HUES6 (cell line): ENCODE measurements around the gene CCDC106.

ENCODE experiments used
- H3K27ac ChIP-seq: 2 replicates; pipeline ENCODE4 v1.7.0; 2013; ENCODE audit warnings: low read depth, mild to moderate bottlenecking, low read length, inconsistent platforms
- H3K27me3 ChIP-seq: 2 replicates; pipeline ENCODE4 v1.6.1; 2013; ENCODE audit warnings: low read length; ENCODE audit not compliant: control insufficient read depth, insufficient read depth
- H3K36me3 ChIP-seq: 2 replicates; pipeline ENCODE4 v1.6.1; 2013; ENCODE audit warnings: low read length; ENCODE audit not compliant: control insufficient read depth, insufficient read depth
- H3K4me1 ChIP-seq: 2 replicates; pipeline ENCODE4 v1.6.1; 2013; ENCODE audit warnings: low read length; ENCODE audit not compliant: control insufficient read depth, insufficient read depth
- H3K4me3 ChIP-seq: 2 replicates; pipeline ENCODE4 v1.5.1; 2013; ENCODE audit warnings: low read depth, low read length
- H3K9ac ChIP-seq: one replicate; pipeline ENCODE4 v1.6.1; 2013; ENCODE audit warnings: mild to moderate bottlenecking, low read length
- H3K9me3 ChIP-seq: 2 replicates; pipeline ENCODE4 v1.6.1; 2013; ENCODE audit warnings: low read depth, low read length; ENCODE audit not compliant: control insufficient read depth, insufficient read depth

CCDC106 gene

DNA sequence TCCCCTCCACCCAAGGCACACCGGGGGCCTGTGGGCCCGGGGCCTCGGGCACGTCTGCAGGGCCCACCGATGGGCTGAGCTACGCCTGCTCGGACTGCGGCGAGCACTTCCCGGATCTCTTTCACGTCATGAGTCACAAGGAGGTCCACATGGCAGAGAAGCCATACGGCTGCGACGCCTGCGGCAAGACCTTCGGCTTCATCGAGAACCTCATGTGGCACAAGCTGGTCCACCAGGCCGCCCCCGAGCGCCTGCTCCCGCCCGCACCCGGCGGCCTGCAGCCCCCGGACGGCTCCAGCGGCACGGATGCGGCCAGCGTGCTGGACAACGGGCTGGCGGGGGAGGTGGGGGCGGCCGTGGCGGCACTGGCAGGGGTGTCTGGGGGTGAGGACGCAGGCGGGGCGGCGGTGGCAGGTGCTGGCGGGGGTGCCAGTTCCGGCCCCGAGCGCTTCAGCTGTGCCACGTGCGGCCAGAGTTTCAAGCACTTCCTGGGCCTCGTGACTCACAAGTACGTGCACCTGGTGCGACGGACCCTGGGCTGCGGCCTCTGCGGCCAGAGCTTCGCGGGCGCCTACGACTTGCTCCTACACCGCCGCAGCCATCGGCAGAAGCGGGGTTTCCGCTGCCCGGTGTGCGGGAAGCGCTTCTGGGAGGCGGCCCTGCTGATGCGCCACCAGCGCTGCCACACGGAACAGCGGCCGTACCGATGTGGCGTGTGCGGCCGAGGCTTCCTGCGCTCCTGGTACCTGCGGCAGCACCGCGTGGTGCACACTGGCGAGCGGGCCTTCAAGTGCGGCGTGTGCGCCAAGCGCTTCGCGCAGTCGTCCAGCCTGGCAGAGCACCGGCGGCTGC, 32.2 kb upstream of the CCDC106 start:
- H3K4me1 ChIP-seq, result no peaks in the 10 kb centered on the region
- H3K4me3 ChIP-seq, result no peak overlapping the region
- no peaks in the 10 kb centered on the region for H3K27me3 ChIP-seq
- no peak overlapping the region for H3K9ac ChIP-seq
- no peak overlapping the region for H3K27ac ChIP-seq
- H3K36me3 ChIP-seq, result peaks cover 33% of the 10 kb centered on the region
- no peaks in the 10 kb centered on the region for H3K9me3 ChIP-seq

GRCh38 chr19:55616395-55616875, 31.6 kb upstream of the CCDC106 start:
- Histone ChIP-seq H3K27ac (no peak overlapping the region), H3K9ac (no peak overlapping the region), H3K27me3 (no peaks in the 10 kb centered on the region), H3K36me3 (peaks cover 39% of the 10 kb centered on the region), H3K4me3 (no peak overlapping the region), H3K4me1 (no peaks in the 10 kb centered on the region), H3K9me3 (no peaks in the 10 kb centered on the region)

DNA sequence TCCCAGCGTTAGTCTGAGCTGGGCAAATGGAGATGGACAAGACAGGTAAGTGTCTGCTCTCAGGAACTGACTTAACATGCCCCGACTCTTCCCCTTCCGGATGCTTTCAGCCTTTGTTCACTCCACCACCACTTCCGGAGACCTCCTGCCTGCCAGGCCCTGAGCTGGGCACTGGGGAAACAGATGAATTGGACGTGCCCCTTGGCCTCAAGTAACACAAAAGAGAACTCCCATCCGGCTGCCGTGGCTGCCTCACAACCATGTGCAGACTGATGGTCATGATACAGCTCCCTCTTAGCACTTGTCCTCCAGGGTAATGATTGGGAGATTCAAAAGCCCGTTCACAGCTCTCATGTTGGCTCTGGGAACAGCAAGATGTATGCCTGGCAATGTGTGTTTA, 30.6 kb upstream of the CCDC106 start:
- H3K4me3 ChIP-seq, result no peak overlapping the region
- peaks cover 41% of the 10 kb centered on the region for H3K36me3 ChIP-seq

DNA sequence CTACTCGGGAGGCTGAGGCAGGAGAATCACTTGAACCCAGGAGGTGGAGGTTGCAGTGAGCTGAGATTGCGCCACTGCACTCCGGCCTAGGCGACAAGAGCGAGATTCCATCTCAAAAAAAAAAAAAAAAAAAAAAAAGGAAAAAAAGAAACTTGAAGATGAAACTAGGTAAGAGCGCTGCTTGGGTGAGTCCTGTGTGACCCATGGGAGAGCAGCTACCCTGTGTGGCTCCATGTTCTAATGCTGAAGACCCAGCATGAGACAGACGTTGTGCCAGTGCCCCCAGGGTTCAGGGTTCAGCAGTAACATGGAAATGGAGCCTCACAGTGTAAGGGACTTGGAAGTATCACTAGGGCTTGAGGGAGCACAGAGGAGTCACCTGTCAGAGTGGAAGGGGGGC, 29.6 kb upstream of the CCDC106 start:
- H3K9me3 ChIP-seq, result no peaks in the 10 kb centered on the region
- H3K27ac ChIP-seq, result no peak overlapping the region
- peaks cover 42% of the 10 kb centered on the region for H3K36me3 ChIP-seq
- H3K9ac ChIP-seq, result no peak overlapping the region
- H3K27me3 ChIP-seq, result no peaks in the 10 kb centered on the region
- H3K4me3 ChIP-seq, result no peak overlapping the region
- H3K4me1 ChIP-seq, result no peaks in the 10 kb centered on the region

More for the DNA sequence above, 30.6 kb upstream of the CCDC106 start:
- Histone ChIP-seq H3K9ac (no peak overlapping the region), H3K27me3 (no peaks in the 10 kb centered on the region), H3K4me1 (no peaks in the 10 kb centered on the region), H3K27ac (no peak overlapping the region), H3K9me3 (no peaks in the 10 kb centered on the region)

GRCh38 chr19:55619286-55619685, 28.7 kb upstream of the CCDC106 start:
- Histone ChIP-seq H3K27ac (no peak overlapping the region), H3K4me1 (no peaks in the 10 kb centered on the region; the same call in 1 of the 2 replicates), H3K9ac (no peak overlapping the region), H3K27me3 (no peaks in the 10 kb centered on the region), H3K36me3 (peaks cover 42% of the 10 kb centered on the region), H3K4me3 (no peak overlapping the region), H3K9me3 (no peaks in the 10 kb centered on the region)

- H3K4me3 ChIP-seq, result no peak overlapping the region
- H3K27me3 ChIP-seq, result no peaks in the 10 kb centered on the region
- H3K36me3 ChIP-seq, result peaks cover 33% of the 10 kb centered on the region
- H3K9me3 ChIP-seq, result no peaks in the 10 kb centered on the region
- H3K27ac ChIP-seq, result no peak overlapping the region
- no peak overlapping the region for H3K9ac ChIP-seq
- H3K4me1 ChIP-seq, result no peaks in the 10 kb centered on the region; the same call in 1 of the 2 replicates
Measured at GRCh38 chr19:55620410-55621204, 27.4 kb upstream of the CCDC106 start.

- Histone ChIP-seq H3K27ac (no peak overlapping the region), H3K9ac (no peak overlapping the region), H3K4me1 (no peaks in the 10 kb centered on the region; the same call in 1 of the 2 replicates), H3K4me3 (no peak overlapping the region), H3K9me3 (no peaks in the 10 kb centered on the region), H3K27me3 (no peaks in the 10 kb centered on the region), H3K36me3 (peaks cover 28% of the 10 kb centered on the region)
Measured at GRCh38 chr19:55621205-55621672, 26.8 kb upstream of the CCDC106 start.

- Histone ChIP-seq H3K27me3 (no peaks in the 10 kb centered on the region), H3K9ac (no peak overlapping the region), H3K36me3 (peaks cover 25% of the 10 kb centered on the region), H3K4me3 (no peak overlapping the region), H3K4me1 (no peaks in the 10 kb centered on the region; the same call in 1 of the 2 replicates), H3K9me3 (no peaks in the 10 kb centered on the region), H3K27ac (no peak overlapping the region)
Measured at GRCh38 chr19:55621673-55622231, 26.3 kb upstream of the CCDC106 start.

DNA sequence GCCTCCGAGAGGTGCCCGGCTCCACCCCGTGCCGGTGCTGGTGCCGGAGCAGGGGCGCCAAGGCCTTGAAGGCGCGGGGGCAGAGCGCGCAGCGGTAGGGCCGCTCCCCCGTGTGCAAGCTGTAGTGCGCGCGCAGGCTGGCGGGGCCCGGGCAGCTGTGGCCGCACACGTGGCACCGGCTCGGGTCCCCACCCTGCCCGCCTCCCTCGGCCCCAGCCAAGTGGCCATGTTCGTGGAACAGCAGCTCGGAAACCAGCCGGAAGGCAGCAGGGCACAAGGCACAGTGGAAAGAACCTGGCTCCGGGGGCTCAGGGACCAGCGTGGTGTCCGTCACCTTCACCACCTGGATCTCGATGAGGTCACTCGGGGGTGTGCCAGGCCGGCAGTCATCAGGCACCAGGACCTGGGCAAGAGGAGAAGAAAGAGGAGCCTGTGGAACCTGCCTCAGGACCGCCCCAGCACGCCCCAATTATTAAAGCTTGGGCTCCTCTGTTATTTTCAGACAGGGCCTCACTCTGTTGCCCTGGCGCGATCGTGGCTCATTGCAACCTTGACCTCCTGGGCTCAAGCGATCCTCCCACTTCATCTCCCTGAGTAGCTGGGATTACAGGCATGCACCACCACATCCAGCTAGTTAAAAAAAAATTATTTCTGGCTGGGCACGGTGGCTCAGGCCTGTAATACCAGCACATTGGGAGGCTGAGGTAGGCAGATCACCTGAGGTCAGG, 25.6 kb upstream of the CCDC106 start:
- no peak overlapping the region for H3K4me3 ChIP-seq
- H3K36me3 ChIP-seq, result peaks cover 20% of the 10 kb centered on the region
- no peak overlapping the region for H3K9ac ChIP-seq
- no peaks in the 10 kb centered on the region; the same call in 1 of the 2 replicates for H3K4me1 ChIP-seq
- H3K27me3 ChIP-seq, result no peaks in the 10 kb centered on the region
- H3K9me3 ChIP-seq, result no peaks in the 10 kb centered on the region
- no peak overlapping the region for H3K27ac ChIP-seq

DNA sequence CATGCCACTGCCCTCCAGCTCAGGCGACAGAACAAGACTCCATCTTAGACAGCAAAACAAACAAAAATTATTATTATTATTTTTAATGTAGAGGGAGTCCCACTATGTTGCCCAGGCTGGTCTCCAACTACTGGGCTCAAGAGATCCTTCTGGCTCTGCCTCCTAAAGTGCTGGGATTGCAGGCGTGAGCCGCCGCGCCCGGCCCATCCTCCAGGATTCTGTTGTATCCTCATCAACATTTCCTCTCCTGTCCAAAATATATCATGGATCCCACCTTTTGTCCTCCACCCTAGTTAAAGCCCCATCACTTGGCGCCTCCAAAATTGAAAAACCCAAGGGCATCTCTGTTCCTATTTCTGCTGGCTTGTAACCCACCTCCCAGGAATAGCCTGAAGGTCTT, 24.9 kb upstream of the CCDC106 start:
- no peak overlapping the region for H3K4me3 ChIP-seq
- no peak overlapping the region for H3K9ac ChIP-seq
- no peaks in the 10 kb centered on the region for H3K27me3 ChIP-seq
- no peaks in the 10 kb centered on the region for H3K9me3 ChIP-seq
- H3K4me1 ChIP-seq, result no peaks in the 10 kb centered on the region; the same call in 1 of the 2 replicates
- no peak overlapping the region for H3K27ac ChIP-seq
- H3K36me3 ChIP-seq, result peaks cover 17% of the 10 kb centered on the region
